Measurements from ENCODE around the gene VPS37C.
"Not testable (repeated sequence)": the region's sequence is repeated elsewhere in the genome, so short reads cannot be mapped to it uniquely, and the experiment has no call there.

DNA sequence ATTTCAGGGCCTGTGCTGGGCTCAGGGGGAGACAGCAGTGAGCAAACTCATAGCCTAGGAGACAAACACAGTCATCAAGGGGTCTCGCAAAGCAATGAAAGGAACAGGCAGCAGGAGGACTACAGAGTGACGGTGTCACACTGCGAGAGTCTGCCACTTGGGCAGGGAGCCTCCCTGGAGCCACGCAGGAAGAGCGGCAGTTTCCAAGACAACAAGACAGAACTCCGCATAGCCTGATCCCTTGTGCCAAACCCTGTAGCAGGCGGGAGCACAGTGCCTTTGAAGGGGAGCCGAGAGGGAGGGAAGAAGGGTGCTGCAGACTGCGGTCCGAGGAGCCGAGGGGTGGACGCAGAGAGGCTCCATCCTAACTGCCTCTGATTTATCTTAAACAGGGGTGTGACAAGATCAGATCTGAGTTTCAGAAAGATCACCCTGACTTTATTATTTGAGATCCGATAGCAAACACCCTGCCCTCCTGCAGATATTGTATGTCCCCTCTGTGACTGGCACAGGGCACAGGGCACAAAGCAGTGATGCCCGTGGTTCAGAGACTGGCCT, 43.4 kb upstream of the VPS37C start:
- TF ChIP-seq POLR2AphosphoS5, POLR2A (IDR thresholded peaks at IDR 0.05): not testable (repeated sequence)
- TF ChIP-seq, protein P1, sequence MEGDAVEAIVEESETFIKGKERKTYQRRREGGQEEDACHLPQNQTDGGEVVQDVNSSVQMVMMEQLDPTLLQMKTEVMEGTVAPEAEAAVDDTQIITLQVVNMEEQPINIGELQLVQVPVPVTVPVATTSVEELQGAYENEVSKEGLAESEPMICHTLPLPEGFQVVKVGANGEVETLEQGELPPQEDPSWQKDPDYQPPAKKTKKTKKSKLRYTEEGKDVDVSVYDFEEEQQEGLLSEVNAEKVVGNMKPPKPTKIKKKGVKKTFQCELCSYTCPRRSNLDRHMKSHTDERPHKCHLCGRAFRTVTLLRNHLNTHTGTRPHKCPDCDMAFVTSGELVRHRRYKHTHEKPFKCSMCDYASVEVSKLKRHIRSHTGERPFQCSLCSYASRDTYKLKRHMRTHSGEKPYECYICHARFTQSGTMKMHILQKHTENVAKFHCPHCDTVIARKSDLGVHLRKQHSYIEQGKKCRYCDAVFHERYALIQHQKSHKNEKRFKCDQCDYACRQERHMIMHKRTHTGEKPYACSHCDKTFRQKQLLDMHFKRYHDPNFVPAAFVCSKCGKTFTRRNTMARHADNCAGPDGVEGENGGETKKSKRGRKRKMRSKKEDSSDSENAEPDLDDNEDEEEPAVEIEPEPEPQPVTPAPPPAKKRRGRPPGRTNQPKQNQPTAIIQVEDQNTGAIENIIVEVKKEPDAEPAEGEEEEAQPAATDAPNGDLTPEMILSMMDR (IDR thresholded peaks at IDR 0.05): not testable (repeated sequence)
